Activated CD4-positive, CD25-positive, alpha-beta regulatory T cell (primary cell): ENCODE data around the gene CTIF.
A peak's percentile ranks its signal among the peaks of the same experiment; 100 is the strongest.

Source experiments
- DNase-seq, 4 experiments: peaks; one replicate each; lab custom pipeline; 2025; lab: John Stamatoyannopoulos, UW

The CTIF gene

DNA sequence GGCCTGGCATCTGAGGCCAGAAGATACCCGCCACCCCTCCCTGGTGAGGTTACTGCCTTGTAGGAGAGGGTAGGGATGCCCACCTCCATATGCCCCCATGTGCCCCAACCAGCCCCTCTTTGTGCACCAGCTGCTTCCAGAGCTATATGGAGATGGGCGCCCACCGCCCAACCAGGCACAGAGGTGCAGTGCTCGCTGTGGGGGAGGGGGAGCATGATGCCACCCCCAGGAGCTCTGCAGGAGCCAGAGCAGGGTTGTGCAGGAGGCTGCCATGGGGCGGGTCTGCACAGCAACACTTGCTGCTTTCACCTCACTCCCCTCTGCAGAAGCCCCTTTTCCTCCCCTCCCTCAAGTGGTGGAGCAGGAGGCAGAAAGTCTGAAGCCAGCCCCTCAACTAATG, 237.3 kb downstream of the CTIF start:
- no peak for DNase-seq

DNA sequence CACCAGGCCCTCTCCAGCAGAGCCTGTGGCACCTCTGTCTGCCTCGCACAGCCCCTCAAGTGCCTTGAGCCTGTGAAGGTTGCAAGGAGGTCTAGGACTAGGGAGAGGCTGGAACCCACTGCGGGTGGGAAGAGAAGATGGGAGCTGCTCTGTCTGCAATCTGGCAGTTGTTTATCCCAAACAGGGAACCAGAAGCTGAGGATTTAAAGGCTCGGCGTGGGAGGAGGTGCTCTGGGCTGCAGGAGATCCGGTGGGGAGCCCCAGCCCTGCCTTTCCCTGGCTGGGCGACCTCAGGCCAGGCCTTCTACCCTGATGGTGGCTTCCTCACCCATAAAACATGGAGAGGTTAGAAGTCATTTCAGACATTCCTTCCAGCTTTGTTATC, 237.8 kb downstream of the CTIF start:
- DNase-seq = no peak

DNA sequence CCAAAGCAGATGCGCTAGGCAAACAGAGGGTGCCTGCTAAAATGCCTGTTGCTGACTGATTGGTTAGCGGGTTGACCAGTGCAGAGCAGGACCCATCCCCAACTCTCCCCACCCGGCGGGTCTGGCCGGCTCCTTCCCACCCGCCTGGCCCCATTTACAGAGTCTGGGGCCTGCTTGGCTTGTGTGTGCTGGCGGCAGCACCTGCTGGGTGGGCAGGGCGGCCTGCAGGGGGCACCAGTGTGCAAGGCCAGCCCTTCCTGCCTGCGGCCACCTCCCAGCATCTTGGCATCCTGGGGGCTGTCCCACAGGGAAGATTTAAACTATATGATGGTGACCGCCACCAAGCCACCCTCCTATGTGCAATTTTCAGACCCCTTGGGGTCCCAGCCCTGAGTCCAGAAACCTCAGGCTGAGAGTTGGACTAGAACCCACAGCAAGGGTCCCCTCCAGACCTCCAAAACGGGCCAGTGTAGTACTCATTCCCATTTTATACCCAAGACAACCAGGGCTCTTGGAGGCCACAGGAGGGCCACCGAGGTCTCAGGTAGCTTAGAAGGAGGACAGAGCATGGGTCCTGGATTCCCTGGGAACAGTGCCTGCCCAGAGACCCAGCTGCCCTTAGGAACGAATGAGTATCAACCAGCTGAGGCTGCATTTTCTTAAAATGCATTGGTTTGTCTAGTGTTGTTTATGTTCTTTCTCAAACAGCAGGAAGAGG, 238.4 kb downstream of the CTIF start:
- peak; percentile 35 to 60 (median 45) for DNase-seq

DNA sequence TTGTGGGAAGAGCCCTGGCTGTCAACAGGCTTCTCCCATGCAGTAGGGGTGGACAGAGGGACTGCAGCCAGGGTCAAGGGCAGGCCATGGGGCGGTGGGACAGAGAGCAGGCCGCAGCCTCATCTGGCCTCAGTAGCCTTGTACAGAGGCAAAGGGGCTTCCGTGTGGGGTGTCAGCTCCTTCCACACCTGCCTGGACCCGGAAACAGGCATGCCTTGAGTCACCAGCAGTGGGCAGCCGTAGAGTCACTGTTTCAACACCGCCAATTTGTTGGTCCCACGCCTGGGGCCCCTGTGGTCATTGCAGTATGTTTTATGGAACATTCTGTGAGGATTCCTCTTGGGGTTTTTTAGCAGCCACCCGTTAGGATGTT, 238.9 kb downstream of the CTIF start:
- DNase-seq = no peak

DNA sequence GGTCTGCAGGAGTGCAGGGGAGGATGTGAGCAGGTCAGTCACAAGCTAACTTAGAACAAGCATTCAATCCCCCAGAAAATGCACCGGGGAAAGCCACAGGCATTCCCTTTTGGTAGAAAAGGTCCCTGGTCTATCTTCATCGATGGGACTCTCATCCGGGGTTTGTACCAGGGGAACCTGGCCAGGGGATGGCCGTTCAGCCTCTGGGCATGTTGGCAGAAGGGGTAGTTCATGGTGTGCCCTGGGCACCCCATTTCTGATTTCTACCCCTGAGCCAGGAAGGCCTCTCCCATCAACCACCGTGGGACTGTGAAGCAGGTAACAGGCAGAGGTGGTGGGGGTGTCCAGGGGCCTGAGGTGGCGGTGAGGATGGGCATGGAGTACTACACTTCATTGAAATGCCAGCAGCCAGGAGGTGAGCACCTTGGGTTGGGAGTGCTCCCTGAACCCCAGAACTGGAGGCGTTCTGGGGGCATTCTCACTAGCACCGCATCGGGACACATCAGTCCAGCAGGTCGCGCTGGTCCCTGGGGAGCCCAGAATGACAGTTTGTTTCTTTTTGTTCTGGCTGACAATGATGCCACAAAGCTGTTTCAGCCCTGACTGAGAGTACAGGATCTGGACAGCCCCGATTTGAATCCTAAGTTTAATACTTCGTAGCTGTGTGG, 239.6 kb downstream of the CTIF start:
- DNase-seq = no peak

DNA sequence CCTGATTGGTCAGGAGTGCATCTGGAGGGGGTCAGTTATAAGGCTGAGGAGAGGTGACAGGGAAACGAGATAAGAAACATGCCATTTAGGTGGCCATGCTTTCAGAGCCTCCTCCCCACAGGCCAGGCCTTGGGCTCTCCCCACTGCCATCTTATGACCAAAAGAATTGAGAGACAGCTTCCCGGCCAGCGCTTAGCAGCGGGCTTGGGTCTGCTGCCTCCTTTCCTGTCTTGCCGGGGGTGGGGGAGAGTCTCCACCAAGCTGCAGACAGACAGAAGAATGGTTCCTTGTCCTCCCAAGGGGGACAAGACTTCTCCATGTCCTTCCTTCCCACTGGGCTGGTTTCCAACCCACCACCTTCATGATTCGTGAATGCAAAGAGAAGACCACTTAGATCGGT, 240.6 kb downstream of the CTIF start:
- DNase-seq = no peak

DNA sequence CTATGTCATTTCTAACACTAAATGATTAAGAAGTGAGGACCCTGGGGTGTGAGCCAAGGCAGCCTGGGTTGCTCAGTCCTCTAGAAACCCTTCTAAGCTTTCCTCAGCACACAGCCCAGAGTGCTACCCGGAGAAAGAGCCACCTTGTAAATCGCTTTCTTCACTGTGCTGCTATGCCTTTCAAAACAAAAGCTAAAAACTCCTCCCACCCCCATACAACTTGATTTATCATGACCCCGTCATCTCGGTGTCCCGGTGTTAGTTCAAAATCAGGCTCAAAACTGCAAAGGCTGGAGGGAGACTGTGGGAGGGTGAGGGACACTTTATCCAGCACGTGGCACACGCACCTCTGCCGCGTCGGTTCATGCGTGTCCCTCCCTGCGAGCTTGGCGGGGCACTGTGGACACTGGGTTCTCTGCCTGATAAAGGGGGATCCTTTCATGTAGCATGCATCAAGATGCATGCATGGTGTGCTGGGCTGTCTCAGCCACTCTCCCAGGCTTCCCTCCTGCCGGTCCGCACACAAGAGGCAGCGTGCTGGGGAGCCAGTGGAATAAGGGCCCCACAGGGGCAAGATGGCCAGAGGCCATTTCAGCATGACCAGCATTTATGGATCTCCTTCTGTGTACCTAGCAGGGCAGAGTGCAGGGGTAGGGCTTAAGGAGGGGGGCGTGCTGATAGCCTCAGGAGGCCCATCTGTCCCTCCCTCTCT, 241.5 kb downstream of the CTIF start:
- no peak for DNase-seq

DNA sequence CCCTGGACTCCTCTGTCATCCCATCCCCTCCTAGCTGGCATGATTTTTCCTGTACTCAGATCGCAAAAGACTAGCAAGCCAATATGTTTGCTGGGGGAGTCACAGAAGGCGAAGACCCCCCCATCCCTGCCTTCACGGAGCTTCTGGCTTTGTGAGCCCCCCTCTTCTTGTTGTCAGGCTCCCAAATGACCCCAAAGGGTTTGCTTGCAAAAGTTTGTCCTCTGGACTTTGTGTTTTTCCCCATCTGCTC, 242.0 kb downstream of the CTIF start:
- DNase-seq = no peak

DNA sequence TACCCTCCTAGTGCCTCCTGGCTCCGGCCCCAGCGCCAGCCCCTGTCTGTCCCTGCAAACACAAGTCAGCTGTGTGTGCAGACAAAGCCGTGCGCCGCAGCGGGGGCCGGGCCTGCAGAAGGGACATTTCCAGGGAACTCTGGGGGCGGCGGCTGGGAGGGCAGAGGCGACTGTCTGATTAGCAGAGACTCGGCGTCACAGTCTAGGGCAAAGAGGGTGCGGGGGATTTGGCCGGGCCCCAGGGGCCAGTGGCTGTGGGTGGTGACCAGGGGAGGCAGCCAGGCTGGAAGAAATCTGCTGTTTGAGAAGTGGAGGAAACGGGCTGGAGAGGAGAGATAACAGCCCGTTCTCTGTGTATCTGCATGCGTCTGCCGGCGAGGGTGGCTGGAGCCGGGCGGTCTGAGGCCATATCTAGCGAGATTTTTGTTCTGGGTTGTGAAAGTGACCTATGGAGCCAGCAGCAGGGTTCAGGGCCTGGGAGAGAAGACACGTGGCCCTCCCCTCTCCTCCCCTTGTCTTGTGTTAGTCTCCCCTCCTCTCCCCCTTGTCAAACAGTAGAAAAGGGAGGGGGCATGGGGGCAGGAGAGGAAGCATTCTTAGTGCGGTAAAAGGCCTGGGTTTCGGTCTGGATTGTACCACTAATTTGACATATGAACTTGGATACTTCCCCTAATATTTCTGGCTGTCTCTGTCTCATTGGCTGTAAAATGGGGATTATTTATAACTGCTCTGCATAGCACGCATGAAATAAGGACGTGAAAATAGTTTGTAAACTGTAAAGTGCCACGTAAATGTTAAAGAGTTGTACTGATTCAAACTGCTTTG, 242.5 kb downstream of the CTIF start:
- DNase-seq = no peak

DNA sequence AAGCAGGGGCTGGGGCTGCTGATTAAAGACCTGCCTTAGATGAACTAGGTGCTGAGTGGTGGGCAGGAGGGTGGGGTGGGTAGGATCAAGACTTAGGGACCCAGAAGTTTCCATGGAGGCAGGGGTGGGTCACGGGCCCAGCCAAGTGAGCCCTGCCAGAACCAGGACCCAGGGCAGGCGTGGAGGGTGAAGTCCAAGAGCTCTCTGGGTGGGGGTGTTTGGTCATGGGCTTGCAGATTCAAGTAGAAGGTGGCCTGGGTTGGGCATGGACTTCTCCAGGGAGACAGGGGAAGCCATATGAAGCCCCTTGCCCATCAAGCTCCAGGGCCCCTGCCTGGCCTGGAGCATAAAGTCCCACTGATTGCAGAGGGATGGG, 243.1 kb downstream of the CTIF start:
- no peak for DNase-seq

DNA sequence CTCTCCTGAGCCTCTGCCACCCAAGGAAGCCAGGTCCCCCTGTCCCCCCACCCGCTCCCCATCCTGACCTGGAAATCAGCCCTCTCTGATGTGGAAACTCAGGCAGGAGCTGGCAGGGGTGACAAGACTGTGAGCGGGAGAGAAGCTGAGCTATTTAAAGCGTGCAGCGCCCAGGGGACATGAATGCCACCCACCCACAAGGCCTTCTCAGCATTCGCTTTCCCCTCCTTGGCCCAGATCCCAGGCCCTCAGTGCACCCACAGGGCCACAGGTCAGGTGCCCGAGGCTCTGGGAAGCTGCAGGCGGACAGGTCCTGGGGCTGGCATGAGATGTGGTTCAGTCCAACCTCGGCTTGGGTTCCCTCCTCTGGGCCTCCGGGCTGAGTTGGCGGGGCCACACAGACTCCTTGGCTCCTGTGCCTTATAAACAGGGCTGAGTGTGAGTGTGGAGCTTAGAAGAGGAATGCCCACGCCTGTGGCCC, 243.6 kb downstream of the CTIF start:
- DNase-seq = no peak

DNA sequence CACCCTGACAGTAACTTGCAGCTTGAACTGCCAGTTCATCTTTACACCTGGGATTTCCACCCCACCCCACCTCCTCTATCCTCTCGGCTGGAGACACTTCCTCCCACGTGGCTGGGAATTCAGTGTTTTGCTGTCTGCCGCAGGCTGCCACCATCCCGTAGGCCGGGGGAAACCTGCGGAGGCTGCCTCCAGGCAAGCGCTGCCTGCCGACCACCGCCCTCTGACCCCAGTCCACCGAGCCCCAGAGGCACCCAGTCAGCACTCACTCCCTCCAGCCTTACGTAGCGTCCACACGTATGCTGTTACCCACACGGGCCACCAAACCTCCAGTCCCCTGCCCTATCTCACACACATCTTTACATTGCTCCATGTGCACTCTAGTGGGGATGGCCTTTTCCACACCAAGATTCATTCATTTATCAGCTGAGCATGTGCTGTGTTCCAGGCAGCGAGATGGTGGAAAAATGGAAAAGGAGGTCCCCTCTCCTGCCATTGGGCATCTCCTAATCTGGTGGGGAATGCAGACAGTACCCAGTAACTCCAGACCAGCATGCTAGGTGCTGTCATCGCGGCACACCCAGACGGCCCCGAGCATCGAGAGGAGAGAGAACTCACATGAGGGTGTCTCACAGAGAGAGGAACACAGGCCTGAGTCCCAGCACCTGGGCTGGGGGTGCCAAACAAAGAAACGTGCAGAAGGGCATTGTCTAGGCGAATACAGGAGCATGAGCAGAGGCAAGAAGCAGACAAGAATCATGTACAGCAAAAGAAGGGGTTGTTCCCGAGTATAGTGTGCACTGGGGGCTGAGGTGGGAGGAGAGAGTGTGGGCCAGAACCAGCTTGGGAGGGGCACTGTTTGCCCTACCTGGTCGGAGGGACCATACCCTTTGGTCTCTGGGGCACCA, 245.0 kb downstream of the CTIF start:
- DNase-seq = no peak

DNA sequence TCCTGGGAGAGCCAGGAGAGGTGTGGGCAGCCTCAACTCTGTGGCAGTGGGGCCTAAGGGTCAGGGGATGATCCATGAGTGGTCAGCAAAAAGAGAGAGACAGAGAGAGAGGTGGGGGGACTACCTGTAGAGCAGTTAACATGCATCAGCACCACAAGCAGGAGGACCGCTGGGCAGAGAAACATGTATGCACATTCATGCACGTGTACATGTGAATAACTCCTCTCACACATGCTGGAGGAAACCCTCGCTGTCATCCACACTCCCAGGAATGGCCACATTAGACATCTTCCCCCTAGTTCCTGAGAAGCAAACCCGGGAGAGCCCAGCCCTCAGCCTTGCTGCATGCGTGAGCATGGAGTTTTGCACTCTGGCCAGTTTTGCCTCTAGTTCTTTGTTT, 245.8 kb downstream of the CTIF start:
- DNase-seq = no peak

DNA sequence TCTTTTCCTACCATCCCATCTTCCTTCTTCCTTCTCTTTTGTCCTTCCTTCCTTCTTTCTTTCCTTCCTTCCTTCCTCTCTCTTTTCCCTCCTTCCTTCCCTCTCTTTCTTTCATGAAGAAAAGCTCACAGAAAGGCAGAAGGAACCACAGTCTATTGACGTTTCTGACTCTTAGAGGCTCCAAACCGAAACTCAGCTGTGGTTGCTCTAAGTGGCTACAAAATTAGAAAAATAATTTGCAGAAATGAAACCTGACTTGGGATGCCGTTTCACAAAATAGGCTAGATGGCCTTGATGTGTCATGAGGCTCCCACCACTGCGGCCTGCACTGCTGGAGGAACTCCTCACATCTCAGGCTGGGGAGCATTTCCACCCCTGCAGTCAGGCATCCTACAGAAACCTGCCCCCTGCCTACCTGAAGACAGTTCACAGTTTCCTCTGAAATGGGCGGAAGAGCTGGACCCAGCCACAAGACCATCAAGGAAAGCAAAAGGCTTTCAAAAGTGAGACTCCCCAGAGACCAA, 246.3 kb downstream of the CTIF start:
- DNase-seq = no peak

DNA sequence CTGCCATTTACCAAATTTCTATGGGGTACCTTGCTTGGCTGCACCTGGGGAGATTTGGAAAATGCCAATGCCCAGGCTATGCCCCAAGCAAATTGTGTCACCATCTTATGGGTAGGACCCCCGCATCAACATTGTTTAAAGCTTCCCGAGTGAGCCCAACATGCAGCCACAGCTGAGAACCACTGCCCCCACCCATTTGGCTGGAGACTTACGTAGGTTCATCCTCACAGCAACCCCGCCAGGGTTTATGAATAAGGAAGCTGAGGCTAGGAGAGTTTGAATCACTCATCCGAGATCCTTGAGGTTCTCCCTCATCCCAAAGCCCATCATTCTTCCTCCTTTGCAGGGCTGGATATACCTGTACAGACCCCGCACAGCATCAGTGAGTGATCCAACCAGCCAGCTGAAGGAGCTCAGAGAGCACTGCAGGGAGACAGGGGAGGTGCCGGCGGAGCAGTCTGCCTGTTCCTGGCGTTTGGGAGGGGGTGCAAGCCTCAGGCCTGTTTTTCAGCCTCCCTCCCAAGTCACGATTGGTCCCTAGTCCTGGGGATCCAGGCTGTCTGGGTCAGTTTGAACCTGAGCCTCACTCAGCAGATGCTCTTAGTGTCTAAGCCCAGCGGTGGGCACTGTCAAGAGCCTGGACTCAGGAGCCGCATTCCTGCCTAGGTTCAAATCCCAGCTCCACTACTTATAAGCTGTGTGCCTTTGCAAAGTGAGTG, 247.1 kb downstream of the CTIF start:
- DNase-seq = no peak

DNA sequence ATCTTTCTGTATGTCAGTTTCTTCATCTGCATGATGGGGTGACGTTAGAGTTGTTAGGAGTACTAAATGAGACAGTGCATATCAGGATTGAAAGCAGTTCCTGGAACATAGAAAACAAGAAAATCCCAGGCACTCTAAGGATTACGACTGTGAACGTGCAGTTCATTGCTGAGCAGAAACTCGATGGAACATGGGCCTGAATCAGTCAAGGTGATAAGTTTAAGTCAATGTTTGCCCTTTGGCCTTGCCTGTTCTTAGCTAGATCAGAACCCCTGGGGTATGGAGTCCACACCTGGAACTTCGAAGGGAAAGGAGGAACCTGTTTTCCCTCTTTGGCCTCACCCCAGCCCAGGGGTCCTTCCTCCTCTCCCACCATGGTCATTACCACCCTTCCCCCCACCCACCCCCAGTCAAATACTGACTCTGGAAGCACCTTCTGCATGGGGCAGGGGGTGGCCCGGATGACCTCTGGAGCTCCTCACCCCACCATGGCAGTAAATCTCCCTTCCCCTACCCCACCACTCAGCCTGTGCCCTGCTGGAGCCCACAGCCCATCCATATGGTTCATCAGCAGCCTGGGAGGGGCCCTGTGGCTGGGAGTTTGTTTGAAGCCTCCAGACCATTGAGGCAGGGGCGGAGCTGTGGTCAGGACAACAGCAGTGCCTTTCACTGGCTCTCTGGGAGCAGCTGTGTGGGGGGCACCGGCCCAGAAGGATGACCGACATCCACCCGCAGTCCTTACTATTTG, 247.8 kb downstream of the CTIF start:
- no peak for DNase-seq

DNA sequence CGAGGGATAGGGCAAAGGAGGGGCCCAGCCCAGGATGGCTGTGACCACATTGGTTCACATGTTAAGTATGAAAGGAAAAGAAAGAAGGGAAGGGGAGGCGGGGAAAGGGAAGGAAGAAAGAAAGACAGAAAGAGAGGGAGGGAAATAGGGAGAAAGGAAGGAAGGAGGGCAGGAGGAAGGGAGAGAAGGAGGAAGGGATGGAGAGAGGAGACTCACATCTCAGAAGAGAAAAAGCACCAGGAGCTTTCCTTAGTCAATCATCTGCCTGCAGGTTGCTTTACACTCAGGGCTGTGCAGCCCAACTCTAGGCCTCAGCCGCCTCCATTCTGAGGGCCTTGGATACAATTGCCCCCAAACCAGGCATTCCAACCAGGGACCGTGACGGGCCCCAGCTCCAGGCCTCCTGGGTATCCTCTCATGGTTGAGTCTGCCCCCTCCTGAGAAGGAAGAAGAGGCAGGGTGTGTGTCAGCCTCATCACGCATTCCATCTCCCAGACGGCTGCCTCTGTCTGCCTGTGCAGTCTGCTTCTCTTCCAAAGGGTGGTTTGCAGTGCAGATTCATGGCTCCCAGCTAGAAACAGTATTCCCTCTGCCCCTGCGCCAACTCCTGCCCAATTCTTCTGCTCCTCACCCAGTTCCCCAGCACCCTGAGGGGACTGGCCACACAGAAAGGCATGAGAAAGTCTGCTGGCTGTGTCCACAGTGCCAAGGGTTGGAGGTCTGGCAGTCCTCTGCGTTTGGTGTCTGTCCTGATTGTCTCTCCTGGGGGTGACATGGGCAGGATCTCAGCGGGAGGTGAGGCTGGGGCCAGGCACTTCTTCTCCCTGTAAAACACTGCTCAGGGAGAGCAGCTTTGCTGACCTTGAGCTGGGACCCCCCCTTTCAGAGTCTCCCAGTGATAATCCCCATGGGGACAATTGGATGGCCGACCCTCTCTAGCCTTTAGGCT, 248.6 kb downstream of the CTIF start:
- no peak for DNase-seq

DNA sequence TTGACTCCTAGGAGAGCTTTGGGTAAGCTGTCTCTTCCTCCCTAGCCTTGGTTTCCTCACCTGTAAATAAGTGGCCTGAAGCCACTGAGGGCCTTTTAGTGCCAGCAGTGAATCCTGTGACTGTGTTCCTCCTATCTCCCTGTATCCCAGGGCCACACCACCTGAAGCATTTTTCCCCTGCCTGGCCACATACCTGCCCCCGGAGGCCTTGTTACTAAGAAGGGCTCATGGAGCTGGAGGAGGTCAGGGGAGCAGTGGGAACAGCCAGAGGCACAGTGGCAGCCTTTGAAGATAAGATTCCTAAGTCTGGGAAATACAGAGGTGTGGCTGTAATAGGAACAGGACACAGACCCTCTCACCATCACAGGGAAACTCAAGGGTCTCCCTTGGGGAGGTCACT, 249.5 kb downstream of the CTIF start:
- no peak for DNase-seq

DNA sequence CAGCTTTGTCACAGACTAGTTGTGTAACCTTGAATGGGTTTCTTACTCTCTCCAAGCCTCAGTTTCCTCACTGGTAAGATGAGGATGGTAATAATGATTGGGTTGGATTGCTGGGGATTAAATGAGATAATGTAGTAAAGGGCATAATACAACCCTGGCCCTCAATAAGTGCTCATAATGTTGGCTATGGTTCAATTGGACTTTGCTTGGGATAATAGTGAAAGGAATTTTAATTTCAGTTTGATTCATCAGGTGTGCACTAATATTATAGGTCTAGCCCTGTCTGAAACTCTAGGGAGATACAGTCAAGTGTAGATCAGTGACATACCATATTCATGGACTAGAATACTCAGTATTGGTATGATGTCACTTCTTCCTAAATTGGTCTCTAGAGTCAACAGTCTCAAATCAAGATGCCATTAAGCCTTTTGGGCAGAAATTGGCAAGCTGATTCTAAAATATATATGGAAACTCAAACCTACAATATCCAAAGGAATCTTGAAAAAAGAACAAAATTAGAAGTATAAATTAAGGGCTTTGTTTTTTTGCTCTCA, 250.5 kb downstream of the CTIF start:
- no peak for DNase-seq
